H1 (cell line): ENCODE results near the gene MPLKIP. TPM values are rescaled to one million over a fixed set of nuclear protein-coding genes. Genes with fewer than 3 reads are reported as not detected.

Experiments
- CTCF ChIA-PET: fragments of 300-600 bp; sonication (Branson Sonifier 250); formaldehyde crosslinking; loops from one replicate; lab custom pipeline; 2021; ENCODE audit not compliant: partially characterized antibody; lab: Charles Lee
- POLR2A ChIA-PET: fragments of 300-600 bp; sonication (Branson Sonifier 250); formaldehyde crosslinking; loops from one replicate; lab custom pipeline; 2021; ENCODE audit warnings: inconsistent platforms; ENCODE audit not compliant: partially characterized antibody; lab: Charles Lee
- DNase-seq, 2 experiments: peaks; one replicate each; pipeline versions ENCODE4 v3.0.0 to v3.0.0-alpha.2; 2010 to 2022; ENCODE audit warnings: low spot score in 2 of 2, low read depth in 1 of 2, mixed read lengths in 1 of 2
- FAIRE-seq: peaks from 2 replicates; lab custom pipeline; 2011; peaks lifted over from hg19 to GRCh38; lab: Jason Lieb, UNC
- H2AFZ ChIP-seq: 2 replicates; pipeline ENCODE4 v1.8.1; 2012; ENCODE audit warnings: low read length, inconsistent platforms
- H2AK5ac ChIP-seq: 2 replicates; pipeline ENCODE4 v1.6.1; 2013; ENCODE audit warnings: low read depth, low read length
- H2BK120ac ChIP-seq: replicated peaks from 2 replicates; pipeline ENCODE3; 2013; ENCODE audit warnings: low read depth, low read length, inconsistent platforms
- H2BK12ac ChIP-seq: 2 replicates; pipeline ENCODE4 v1.6.1; 2013; ENCODE audit warnings: low read depth, low read length
- H2BK15ac ChIP-seq: 2 replicates; pipeline ENCODE4 v1.6.1; 2013; ENCODE audit warnings: low read length
- H2BK20ac ChIP-seq: 2 replicates; pipeline ENCODE4 v1.6.1; 2013; ENCODE audit warnings: low read length
- H2BK5ac ChIP-seq: 2 replicates; pipeline ENCODE4 v1.6.1; 2013; ENCODE audit warnings: low read depth, low read length
- H3K14ac ChIP-seq: 2 replicates; pipeline ENCODE4 v1.6.1; 2013; ENCODE audit warnings: inconsistent platforms; ENCODE audit not compliant: insufficient read length
- H3K18ac ChIP-seq: 2 replicates; pipeline ENCODE4 v1.6.1; 2013; ENCODE audit warnings: low read length; ENCODE audit errors: extremely low read depth
- H3K23ac ChIP-seq: 2 replicates; pipeline ENCODE4 v1.6.1; 2013; ENCODE audit warnings: inconsistent platforms; ENCODE audit not compliant: insufficient read length
- H3K23me2 ChIP-seq: 2 replicates; pipeline ENCODE4 v1.6.1; 2013; ENCODE audit warnings: low read depth, low read length
- H3K27ac ChIP-seq: 2 replicates; pipeline ENCODE4 v1.6.1; 2011; ENCODE audit warnings: low read depth, low read length, inconsistent platforms
- H3K27me3 ChIP-seq, 4 experiments: replicated peaks in 1 of 4; 1 replicate in 1 of 4; 2 replicates in 3 of 4; pipeline versions ENCODE4 v1.6.1 to v1.8.1; 2011 to 2013; ENCODE audit warnings: low read length in 3 of 4, mild to moderate bottlenecking in 3 of 4, inconsistent platforms in 2 of 4, mixed read lengths in 2 of 4, moderate library complexity in 1 of 4; ENCODE audit not compliant: control insufficient read depth in 3 of 4, insufficient read depth in 3 of 4; ENCODE audit errors: extremely low read depth in 1 of 4
- H3K36me3 ChIP-seq, 4 experiments: 2 replicates each; pipeline versions ENCODE4 v1.6.1 to v1.8.1; 2011 to 2013; ENCODE audit warnings: mild to moderate bottlenecking in 4 of 4, low read length in 3 of 4, moderate library complexity in 2 of 4, control low read depth in 1 of 4, inconsistent platforms in 1 of 4; ENCODE audit not compliant: insufficient read depth in 4 of 4, control insufficient read depth in 2 of 4
- H3K4ac ChIP-seq: replicated peaks from 2 replicates; pipeline ENCODE3; 2013; ENCODE audit warnings: low read length, low read depth, mixed read lengths, inconsistent platforms; ENCODE audit not compliant: insufficient read length
- H3K4me1 ChIP-seq, 4 experiments: replicated peaks in 1 of 4; 1 replicate in 1 of 4; 2 replicates in 3 of 4; pipeline versions ENCODE4 v1.6.1 to v1.8.1; 2011 to 2013; ENCODE audit warnings: low read length in 3 of 4, inconsistent platforms in 2 of 4, mixed read lengths in 1 of 4; ENCODE audit not compliant: insufficient read depth in 4 of 4, control insufficient read depth in 3 of 4
- H3K4me2 ChIP-seq, 2 experiments: 2 replicates each; pipeline versions ENCODE4 v1.6.1 to v1.8.1; 2011 to 2013; ENCODE audit warnings: low read depth in 2 of 2, low read length in 2 of 2, control low read depth in 1 of 2, inconsistent platforms in 1 of 2, mild to moderate bottlenecking in 1 of 2; ENCODE audit not compliant: insufficient read depth in 1 of 2
- H3K4me3 ChIP-seq, 4 experiments: fragments of 200-600, 300-600 bp in 1 of 4; sonication (generic), shearing (Covaris generic), sonication (Bioruptor Twin) in 1 of 4; 2 replicates each; pipeline versions ENCODE4 v1.5.1 to v1.8.1; 2011 to 2016; ENCODE audit warnings: low read length in 4 of 4, low read depth in 3 of 4, control low read depth in 2 of 4, inconsistent platforms in 2 of 4, mild to moderate bottlenecking in 2 of 4, mixed read lengths in 1 of 4, moderate library complexity in 1 of 4; ENCODE audit not compliant: insufficient read depth in 2 of 4; ENCODE audit errors: extremely low read depth in 1 of 4
- H3K56ac ChIP-seq: replicated peaks from 2 replicates; pipeline ENCODE3; 2013; ENCODE audit warnings: low read depth, mild to moderate bottlenecking, mixed read lengths, low read length, inconsistent platforms; ENCODE audit not compliant: insufficient read length
- H3K79me1 ChIP-seq: 2 replicates; pipeline ENCODE4 v1.6.1; 2013; ENCODE audit warnings: low read depth, low read length, control low read depth
- H3K79me2 ChIP-seq, 2 experiments: 2 replicates each; pipeline versions ENCODE4 v1.6.1 to v1.8.1; 2012 to 2013; ENCODE audit warnings: low read length in 2 of 2, mild to moderate bottlenecking in 2 of 2, inconsistent platforms in 1 of 2; ENCODE audit not compliant: insufficient read depth in 2 of 2, control insufficient read depth in 1 of 2
- H3K9ac ChIP-seq, 4 experiments: replicated peaks in 1 of 4; 1 replicate in 1 of 4; 2 replicates in 3 of 4; pipeline versions ENCODE4 v1.6.1 to v1.8.1; 2011 to 2013; ENCODE audit warnings: low read depth in 3 of 4, low read length in 3 of 4, control low read depth in 2 of 4, mild to moderate bottlenecking in 2 of 4, moderate library complexity in 2 of 4, inconsistent platforms in 1 of 4; ENCODE audit errors: extremely low read depth in 1 of 4
- H3K9me3 ChIP-seq, 2 experiments: 2 replicates each; pipeline versions ENCODE4 v1.6.1 to v1.8.1; 2012 to 2013; ENCODE audit warnings: mild to moderate bottlenecking in 2 of 2, moderate library complexity in 2 of 2, control low read depth in 1 of 2, inconsistent platforms in 1 of 2, low read depth in 1 of 2, low read length in 1 of 2, mixed read lengths in 1 of 2; ENCODE audit not compliant: insufficient read depth in 2 of 2
- H4K20me1 ChIP-seq, 2 experiments: replicated peaks in 1 of 2; 2 replicates each; pipeline versions ENCODE3 to v1.8.1; 2011 to 2013; ENCODE audit warnings: inconsistent platforms in 2 of 2, low read length in 2 of 2, mild to moderate bottlenecking in 1 of 2; ENCODE audit not compliant: insufficient read depth in 2 of 2, control insufficient read depth in 1 of 2
- H4K5ac ChIP-seq: 2 replicates; pipeline ENCODE4 v1.6.1; 2013; ENCODE audit warnings: low read length, low read depth, mixed read lengths, inconsistent platforms; ENCODE audit not compliant: insufficient read length
- H4K8ac ChIP-seq: 2 replicates; pipeline ENCODE4 v1.8.0; 2013; ENCODE audit warnings: mild to moderate bottlenecking, moderate library complexity, low read length, inconsistent platforms; ENCODE audit not compliant: insufficient read depth; ENCODE audit errors: extremely low read depth
- H4K91ac ChIP-seq: replicated peaks from 2 replicates; pipeline ENCODE3; 2013; ENCODE audit warnings: low read length, mixed read lengths, inconsistent platforms; ENCODE audit not compliant: insufficient read length
- ASH2L ChIP-seq: fragments of 200-600, 300-600 bp; sonication (generic); IDR thresholded peaks from one replicate; pipeline ENCODE4 v1.7.1; 2017; ENCODE audit warnings: low read length
- CEBPB ChIP-seq: IDR thresholded peaks from 2 replicates; pipeline ENCODE4 v1.6.1; 2012; ENCODE audit warnings: low read depth, low read length
- FOSL1 ChIP-seq: IDR thresholded peaks from 2 replicates; pipeline ENCODE4 v1.6.1; 2011; ENCODE audit warnings: mild to moderate bottlenecking, low read depth, low read length, moderate library complexity; ENCODE audit not compliant: insufficient read depth
- POLR2A ChIP-seq, 2 experiments: IDR thresholded peaks; 1 replicate in 1 of 2; 2 replicates in 1 of 2; pipeline ENCODE4 v1.6.1; 2011; ENCODE audit warnings: low read depth in 2 of 2, low read length in 2 of 2, mild to moderate bottlenecking in 2 of 2; ENCODE audit errors: control extremely low read depth in 1 of 2
- TAF1 ChIP-seq: IDR thresholded peaks from 2 replicates; pipeline ENCODE4 v1.6.1; 2011; ENCODE audit warnings: mild to moderate bottlenecking, low read depth, low read length
- TEAD4 ChIP-seq: IDR thresholded peaks from 2 replicates; pipeline ENCODE4 v1.6.1; 2012; ENCODE audit warnings: low read depth, low read length, inconsistent platforms, mixed read lengths
- WGBS, 2 experiments: shearing (Covaris generic) in 1 of 2; methylation state at CpG; one replicate each; pipeline versions ENCODE4 v1.1.6 to v1.1.7; 2013 to 2015; ENCODE audit warnings: low lambda C conversion rate in 2 of 2, mixed read lengths in 2 of 2, inconsistent platforms in 1 of 2, low coverage in 1 of 2, missing lambda C conversion rate in 1 of 2; ENCODE audit not compliant: insufficient replicate concordance in 2 of 2, insufficient coverage in 1 of 2, insufficient read length in 1 of 2; ENCODE audit errors: extremely low coverage in 1 of 2, missing lambda C conversion rate in 1 of 2; 5-methylcytosine and 5-hydroxymethylcytosine counted together
- polyA plus RNA-seq, 7 experiments: library from polyadenylated mRNA; depleted of rRNA in 3 of 7; stranded (reverse) in 5 of 7; unstranded in 2 of 7; fragments of >200 nt in 5 of 7; fragments of 200-250 nt in 2 of 7; gene quantifications; 1 replicate in 5 of 7; 2 replicates in 1 of 7; 4 replicates in 1 of 7; pipeline versions ENCODE4 v1.2.1 to v1.2.3, GENCODE V29; 2011 to 2013; ENCODE audit warnings: missing spikeins in 2 of 7, mixed read lengths in 2 of 7
- total RNA-seq: library from RNA; stranded (reverse); fragmentation: NEBNext Ultra II Directional; extraction: Animal tissue kit (Norgen Biotek cat#: 25700); gene quantifications from 2 replicates; pipeline ENCODE4 v1.2.1, GENCODE V29; 2021

The MPLKIP gene
- total and polyA plus RNA-seq, 2 of the 8 experiments (the other 6 are each of a cell fraction or from before 2014, with no cell fraction given) = 57.2 to 73.4 TPM

GRCh38 chr7:40122940-40123254 lies 11.5 kb downstream of the MPLKIP start:
- Histone ChIP-seq H3K4ac (no peak overlapping the region), H3K23me2 (no peaks in the 10 kb centered on the region), H3K79me1 (no peaks in the 10 kb centered on the region; the same call in 1 of the 2 replicates)
- no peak for TF ChIP-seq TEAD4
- no peak for TF ChIP-seq ASH2L
- no peak for TF ChIP-seq FOSL1
- no peak for TF ChIP-seq CEBPB
- no peak for TF ChIP-seq POLR2A (IDR thresholded peaks at IDR 0.05; ENCODE audit: control extremely low read depth in 1 of 2, low read depth in 2 of 2, low read length in 2 of 2)
- TF ChIP-seq TAF1 = no peak
- TF ChIP-seq, all 59 proteins: peak for 0
- 85% methylated on average over 2 of the region's 2 CpGs; no CpG with 5 or more reads in 1 of the 2 experiments for WGBS, 2 experiments
- Histone ChIP-seq H3K18ac (no peak overlapping the region), H4K91ac (no peak overlapping the region), H2BK120ac (no peak overlapping the region), H2AFZ (no peak overlapping the region), H3K9ac (no peak overlapping the region), H2BK5ac (no peak overlapping the region), H3K56ac (no peak overlapping the region), H4K20me1 (peaks cover 0 to 2% of the 10 kb centered on the region in 2 experiments), H3K79me2 (0 out of 4 replicates have a peak, but pooled peaks cover 0 to under 1% of the 10 kb centered on the region in 2 experiments), H2BK20ac (no peak overlapping the region), H2BK12ac (no peak overlapping the region), H3K4me3 (no peak overlapping the region), H2BK15ac (no peak overlapping the region), H4K5ac (no peak overlapping the region), H3K4me2 (no peak overlapping the region), H3K27ac (no peak overlapping the region), H2AK5ac (no peak overlapping the region), H4K8ac (no peak overlapping the region), H3K14ac (no peak overlapping the region), H3K27me3 (no peaks in the 10 kb centered on the region), H3K36me3 (no peaks in the 10 kb centered on the region), H3K9me3 (no peaks in the 10 kb centered on the region), H3K4me1 (no peaks in the 10 kb centered on the region), H3K23ac (no peak overlapping the region)
- CTCF ChIA-PET = interaction anchor here (1.1 to 1.4 kb wide), 2 partner anchors 12 to 70 kb away, joined by 3 read pairs; partner anchors contain the start of genes MPLKIP and SUGCT
- POLR2A ChIA-PET = interaction anchor here (2.0 kb wide), 1 partner anchor 11 kb away, joined by 7 read pairs; the partner anchor contains the start of genes MPLKIP and SUGCT
- no peak for FAIRE-seq
- DNase-seq = no peak
